Neural cell (in vitro differentiated cells): ENCODE measurements around the gene SPDEF.

ENCODE experiments used
- EP300 ChIP-seq: fragments of 450-650 bp; conservative IDR thresholded peaks from 2 replicates; pipeline ENCODE4 v1.6.1; 2014; ENCODE audit warnings: antibody characterized with exemption, mild to moderate bottlenecking, moderate library complexity; ENCODE audit not compliant: poor library complexity, severe bottlenecking
- EZH2 ChIP-seq: fragments of 200-600, 300-800 bp; shearing (Covaris generic), sonication (generic); IDR thresholded peaks from 2 replicates; pipeline ENCODE4 v1.6.1; 2014; ENCODE audit warnings: antibody characterized with exemption, low read length, borderline replicate concordance, mild to moderate bottlenecking; ENCODE audit not compliant: insufficient read depth, poor library complexity, severe bottlenecking
- MXI1 ChIP-seq: fragments of 450-650 bp; conservative IDR thresholded peaks from 2 replicates; pipeline ENCODE4 v1.6.1; 2014; ENCODE audit warnings: antibody characterized with exemption, mild to moderate bottlenecking; ENCODE audit not compliant: poor library complexity, severe bottlenecking
- POLR2AphosphoS5 ChIP-seq: IDR thresholded peaks from 2 replicates; pipeline ENCODE4 v1.6.1; 2012
- RAD21 ChIP-seq: fragments of 450-650 bp; conservative IDR thresholded peaks from 2 replicates; pipeline ENCODE4 v1.6.1; 2014; ENCODE audit warnings: antibody characterized with exemption, mild to moderate bottlenecking, moderate library complexity
- TAF1 ChIP-seq: IDR thresholded peaks from 2 replicates; pipeline ENCODE4 v1.6.1; 2012; ENCODE audit warnings: low read depth
- TF ChIP-seq, protein P1 (sequence below): fragments of 450-650 bp; IDR thresholded peaks from 2 replicates; pipeline ENCODE4 v1.5.1; 2014; ENCODE audit warnings: antibody characterized with exemption, mild to moderate bottlenecking, moderate library complexity; ENCODE audit not compliant: poor library complexity, severe bottlenecking
- TF ChIP-seq, protein P2 (sequence below): IDR thresholded peaks from 2 replicates; pipeline ENCODE4 v1.6.1; 2012; ENCODE audit warnings: borderline replicate concordance

DNA sequence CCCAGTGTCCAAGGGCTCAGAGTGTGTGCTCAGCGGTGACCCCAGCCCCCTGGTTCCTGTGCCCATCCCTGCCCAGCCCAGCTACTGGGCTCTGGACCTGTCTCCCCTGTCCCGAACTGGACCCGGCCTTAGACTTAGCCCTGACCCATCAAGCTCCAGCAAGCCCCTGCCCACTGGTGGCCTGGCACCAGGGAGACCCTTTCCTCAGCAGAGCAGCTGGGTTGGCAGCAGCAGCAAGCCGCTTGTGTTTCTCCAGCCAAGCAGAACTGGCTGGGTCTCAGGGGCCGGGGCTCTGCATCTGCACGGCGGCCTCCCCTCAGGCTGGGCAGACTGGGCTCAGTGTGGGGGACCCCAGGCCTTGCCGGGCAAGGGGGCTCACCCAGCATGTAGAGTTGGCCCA, 801 bp downstream of the SPDEF start:
- TF ChIP-seq, protein P1, sequence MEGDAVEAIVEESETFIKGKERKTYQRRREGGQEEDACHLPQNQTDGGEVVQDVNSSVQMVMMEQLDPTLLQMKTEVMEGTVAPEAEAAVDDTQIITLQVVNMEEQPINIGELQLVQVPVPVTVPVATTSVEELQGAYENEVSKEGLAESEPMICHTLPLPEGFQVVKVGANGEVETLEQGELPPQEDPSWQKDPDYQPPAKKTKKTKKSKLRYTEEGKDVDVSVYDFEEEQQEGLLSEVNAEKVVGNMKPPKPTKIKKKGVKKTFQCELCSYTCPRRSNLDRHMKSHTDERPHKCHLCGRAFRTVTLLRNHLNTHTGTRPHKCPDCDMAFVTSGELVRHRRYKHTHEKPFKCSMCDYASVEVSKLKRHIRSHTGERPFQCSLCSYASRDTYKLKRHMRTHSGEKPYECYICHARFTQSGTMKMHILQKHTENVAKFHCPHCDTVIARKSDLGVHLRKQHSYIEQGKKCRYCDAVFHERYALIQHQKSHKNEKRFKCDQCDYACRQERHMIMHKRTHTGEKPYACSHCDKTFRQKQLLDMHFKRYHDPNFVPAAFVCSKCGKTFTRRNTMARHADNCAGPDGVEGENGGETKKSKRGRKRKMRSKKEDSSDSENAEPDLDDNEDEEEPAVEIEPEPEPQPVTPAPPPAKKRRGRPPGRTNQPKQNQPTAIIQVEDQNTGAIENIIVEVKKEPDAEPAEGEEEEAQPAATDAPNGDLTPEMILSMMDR: no peak
- no peak for TF ChIP-seq EP300
- TF ChIP-seq, protein P2, sequence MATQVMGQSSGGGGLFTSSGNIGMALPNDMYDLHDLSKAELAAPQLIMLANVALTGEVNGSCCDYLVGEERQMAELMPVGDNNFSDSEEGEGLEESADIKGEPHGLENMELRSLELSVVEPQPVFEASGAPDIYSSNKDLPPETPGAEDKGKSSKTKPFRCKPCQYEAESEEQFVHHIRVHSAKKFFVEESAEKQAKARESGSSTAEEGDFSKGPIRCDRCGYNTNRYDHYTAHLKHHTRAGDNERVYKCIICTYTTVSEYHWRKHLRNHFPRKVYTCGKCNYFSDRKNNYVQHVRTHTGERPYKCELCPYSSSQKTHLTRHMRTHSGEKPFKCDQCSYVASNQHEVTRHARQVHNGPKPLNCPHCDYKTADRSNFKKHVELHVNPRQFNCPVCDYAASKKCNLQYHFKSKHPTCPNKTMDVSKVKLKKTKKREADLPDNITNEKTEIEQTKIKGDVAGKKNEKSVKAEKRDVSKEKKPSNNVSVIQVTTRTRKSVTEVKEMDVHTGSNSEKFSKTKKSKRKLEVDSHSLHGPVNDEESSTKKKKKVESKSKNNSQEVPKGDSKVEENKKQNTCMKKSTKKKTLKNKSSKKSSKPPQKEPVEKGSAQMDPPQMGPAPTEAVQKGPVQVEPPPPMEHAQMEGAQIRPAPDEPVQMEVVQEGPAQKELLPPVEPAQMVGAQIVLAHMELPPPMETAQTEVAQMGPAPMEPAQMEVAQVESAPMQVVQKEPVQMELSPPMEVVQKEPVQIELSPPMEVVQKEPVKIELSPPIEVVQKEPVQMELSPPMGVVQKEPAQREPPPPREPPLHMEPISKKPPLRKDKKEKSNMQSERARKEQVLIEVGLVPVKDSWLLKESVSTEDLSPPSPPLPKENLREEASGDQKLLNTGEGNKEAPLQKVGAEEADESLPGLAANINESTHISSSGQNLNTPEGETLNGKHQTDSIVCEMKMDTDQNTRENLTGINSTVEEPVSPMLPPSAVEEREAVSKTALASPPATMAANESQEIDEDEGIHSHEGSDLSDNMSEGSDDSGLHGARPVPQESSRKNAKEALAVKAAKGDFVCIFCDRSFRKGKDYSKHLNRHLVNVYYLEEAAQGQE: no peak
- TF ChIP-seq POLR2AphosphoS5: no peak
- TF ChIP-seq TAF1: no peak
- TF ChIP-seq EZH2: no peak
- no peak for TF ChIP-seq MXI1
- TF ChIP-seq RAD21: no peak
